Keratinocyte (primary cell): ENCODE measurements around the gene IPO11. TPM values are rescaled to one million over a fixed set of nuclear protein-coding genes. Genes with fewer than 3 reads are reported as not detected.

Source experiments
- DNase-seq: peaks from one replicate; pipeline ENCODE4 v3.0.0-alpha.2; 2011; ENCODE audit warnings: low read depth, missing footprints, low spot score
- FAIRE-seq: peaks from 2 replicates; lab custom pipeline; 2011; peaks lifted over from hg19 to GRCh38; lab: Jason Lieb, UNC
- H2AFZ ChIP-seq: 2 replicates; pipeline ENCODE4 v1.6.0; 2012; ENCODE audit warnings: low read length, control low read depth, inconsistent platforms; ENCODE audit not compliant: control insufficient read depth
- H3K27ac ChIP-seq: 2 replicates; pipeline ENCODE4 v1.5.1; 2011; ENCODE audit warnings: low read length; ENCODE audit not compliant: control insufficient read depth, insufficient read depth
- H3K27me3 ChIP-seq: 3 replicates; pipeline ENCODE4 v1.6.0; 2011; ENCODE audit warnings: low read length; ENCODE audit not compliant: control insufficient read depth, insufficient read depth; ENCODE audit errors: extremely low read depth
- H3K36me3 ChIP-seq, 2 experiments: 2 replicates in 1 of 2; 3 replicates in 1 of 2; pipeline ENCODE4 v1.5.1; 2011; ENCODE audit warnings: low read length in 2 of 2, mild to moderate bottlenecking in 1 of 2; ENCODE audit not compliant: control insufficient read depth in 2 of 2, insufficient read depth in 2 of 2; ENCODE audit errors: extremely low read depth in 1 of 2
- H3K4me1 ChIP-seq: 3 replicates; pipeline ENCODE4 v1.5.1; 2011; ENCODE audit warnings: low read length; ENCODE audit not compliant: control insufficient read depth, insufficient read depth; ENCODE audit errors: extremely low read depth
- H3K4me2 ChIP-seq: 3 replicates; pipeline ENCODE4 v1.6.0; 2011; ENCODE audit warnings: low read depth, low read length; ENCODE audit not compliant: control insufficient read depth, insufficient read depth; ENCODE audit errors: extremely low read depth
- H3K4me3 ChIP-seq, 3 experiments: fragments of 200-600 bp in 1 of 3; sonication (generic) in 1 of 3; 2 replicates in 2 of 3; 3 replicates in 1 of 3; pipeline ENCODE4 v1.5.1; 2011 to 2016; ENCODE audit warnings: low read length in 3 of 3, mild to moderate bottlenecking in 3 of 3, control low read depth in 2 of 3, inconsistent platforms in 1 of 3, low read depth in 1 of 3, mixed read lengths in 1 of 3, mixed run types in 1 of 3, moderate library complexity in 1 of 3; ENCODE audit not compliant: control insufficient read depth in 2 of 3, insufficient read depth in 2 of 3; ENCODE audit errors: extremely low read depth in 1 of 3
- H3K79me2 ChIP-seq: 2 replicates; pipeline ENCODE4 v1.6.0; 2012; ENCODE audit warnings: low read length; ENCODE audit not compliant: control insufficient read depth, insufficient read depth
- H3K9ac ChIP-seq: 3 replicates; pipeline ENCODE4 v1.6.0; 2011; ENCODE audit warnings: low read length; ENCODE audit not compliant: control insufficient read depth, insufficient read depth; ENCODE audit errors: extremely low read depth
- H3K9me1 ChIP-seq: 3 replicates; pipeline ENCODE4 v1.6.0; 2011; ENCODE audit warnings: low read length; ENCODE audit not compliant: control insufficient read depth, insufficient read depth; ENCODE audit errors: extremely low read depth
- H3K9me3 ChIP-seq: 2 replicates; pipeline ENCODE4 v1.5.1; 2012; ENCODE audit warnings: low read depth, low read length; ENCODE audit not compliant: control insufficient read depth
- H4K20me1 ChIP-seq: 3 replicates; pipeline ENCODE4 v1.6.0; 2011; ENCODE audit warnings: low read length; ENCODE audit not compliant: control insufficient read depth, insufficient read depth; ENCODE audit errors: extremely low read depth
- CTCF ChIP-seq, 3 experiments: IDR thresholded peaks in 1 of 3; conservative IDR thresholded peaks in 1 of 3; optimal IDR thresholded peaks in 1 of 3; 2 replicates in 2 of 3; 3 replicates in 1 of 3; pipeline versions ENCODE3 to v1.5.1; 2011; ENCODE audit warnings: low read length in 3 of 3, mild to moderate bottlenecking in 3 of 3, moderate library complexity in 2 of 3, control low read depth in 1 of 3, inconsistent platforms in 1 of 3; ENCODE audit not compliant: insufficient read depth in 2 of 3; ENCODE audit errors: extremely low read depth in 1 of 3
- EZH2 ChIP-seq: IDR thresholded peaks from one replicate; pipeline ENCODE4 v1.6.1; 2012; ENCODE audit warnings: inconsistent platforms, mild to moderate bottlenecking, low read length, moderate library complexity
- dilution Hi-C: fragments of 300-500 bp; cut with MboI; formaldehyde crosslinking; loops from one replicate; pipeline ENCODE4 v1.7.0; 2020; ENCODE audit warnings: low sequenced_read_pairs; ENCODE audit not compliant: extremely low pct_ligation_motif_present
- polyA plus RNA-seq, 5 experiments: library from polyadenylated mRNA; depleted of rRNA in 3 of 5; stranded (reverse) in 3 of 5; stranded (forward) in 1 of 5; unstranded in 1 of 5; fragments of >200 nt; gene quantifications; 1 replicate in 1 of 5; 2 replicates in 3 of 5; 3 replicates in 1 of 5; pipeline versions ENCODE4 v1.2.1 to v1.2.3, GENCODE V29; 2011 to 2012; ENCODE audit warnings: missing spikeins in 2 of 5, low read depth in 1 of 5, low replicate concordance in 1 of 5

IPO11 gene
- polyA plus RNA-seq, 1 donor (not counting 4 experiments of a cell fraction or from before 2014, with no cell fraction given) = 34.7 TPM

GRCh38 chr5:62419609-62420008 is 7.0 kb downstream of the IPO11 start:
- H3K4me1 ChIP-seq = no peaks in the 10 kb centered on the region
- no peak overlapping the region for H3K27ac ChIP-seq
- no peak overlapping the region for H2AFZ ChIP-seq
- no peak overlapping the region for H3K4me2 ChIP-seq
- peaks cover 84% of the 10 kb centered on the region for H3K79me2 ChIP-seq
- H3K9me1 ChIP-seq = no peaks in the 10 kb centered on the region
- H3K27me3 ChIP-seq = no peaks in the 10 kb centered on the region
- dilution Hi-C loops = no loop called here
- no peaks in the 10 kb centered on the region for H4K20me1 ChIP-seq
- no peak overlapping the region for H3K9ac ChIP-seq
- peaks cover 0 to 4% of the 10 kb centered on the region in 2 experiments for H3K36me3 ChIP-seq
- DNase-seq (no peak), FAIRE-seq (no peak)
- H3K9me3 ChIP-seq = no peaks in the 10 kb centered on the region
- no peak overlapping the region for H3K4me3 ChIP-seq
- TF ChIP-seq CTCF (optimal IDR thresholded peaks at IDR 0.05 in 1 of 3, IDR thresholded peaks at IDR 0.05 in 1 of 3, conservative IDR thresholded peaks at IDR 0.05 in 1 of 3; ENCODE audit: extremely low read depth in 1 of 3, insufficient read depth in 2 of 3, low read length in 3 of 3) = no peak

- Histone ChIP-seq H3K27me3 (no peaks in the 10 kb centered on the region), H3K79me2 (peaks cover 81% of the 10 kb centered on the region), H3K9ac (no peak overlapping the region), H4K20me1 (peaks cover 2% of the 10 kb centered on the region), H3K9me1 (no peaks in the 10 kb centered on the region), H3K4me3 (no peak overlapping the region), H3K4me1 (no peaks in the 10 kb centered on the region), H2AFZ (no peak overlapping the region), H3K4me2 (no peak overlapping the region), H3K9me3 (no peaks in the 10 kb centered on the region), H3K36me3 (peaks cover 0 to 4% of the 10 kb centered on the region in 2 experiments), H3K27ac (no peak overlapping the region)
- dilution Hi-C loops = no loop called here
- TF ChIP-seq CTCF (optimal IDR thresholded peaks at IDR 0.05 in 1 of 3, IDR thresholded peaks at IDR 0.05 in 1 of 3, conservative IDR thresholded peaks at IDR 0.05 in 1 of 3; ENCODE audit: extremely low read depth in 1 of 3, insufficient read depth in 2 of 3, low read length in 3 of 3) (no peak), EZH2 (no peak)
- no peak for DNase-seq
- no peak for FAIRE-seq
These were observed 8.9 kb downstream of the IPO11 start for GRCh38 chr5:62421414-62421813.
